ENCODE measurements around the gene PCDHGB1. TPM values are rescaled to one million over a fixed set of nuclear protein-coding genes. Genes with fewer than 3 reads are reported as not detected.

The PCDHGB1 gene
- total RNA-seq, 1 experiment from 2014 or later = 0.15 TPM

- TF ChIP-seq POLR2A (IDR thresholded peaks at IDR 0.05; ENCODE audit: borderline replicate concordance, extremely low read depth, insufficient read depth, insufficient read length) (no peak), ZNF274 (IDR thresholded peaks at IDR 0.05; ENCODE audit: low read depth, low read length) (no peak), TCF7L2 (IDR thresholded peaks at IDR 0.05; ENCODE audit: borderline replicate concordance, extremely low read depth, insufficient read depth, insufficient read length) (no peak), REST (IDR thresholded peaks at IDR 0.05; ENCODE audit: low read depth) (no peak), SP1 (IDR thresholded peaks at IDR 0.05; ENCODE audit: low read depth) (no peak), CTCF (IDR thresholded peaks at IDR 0.05 in 2 of 3, conservative IDR thresholded peaks at IDR 0.05 in 1 of 3; ENCODE audit: borderline replicate concordance in 1 of 3, insufficient read depth in 1 of 3, low read depth in 2 of 3, low read length in 2 of 3) (peak; percentile 32 to 58 (median 48); a peak in 4 of 6 replicates), FOSL1 (IDR thresholded peaks at IDR 0.05; ENCODE audit: low read depth) (no peak), RAD21 (IDR thresholded peaks at IDR 0.05; ENCODE audit: low read depth) (peak; percentile 42)
Observed at GRCh38 chr5:141354900-141355469, 5.1 kb downstream of the PCDHGB1 start, which contains the start of gene PCDHGA4. PCDHGA4 (plus strand) TSS chr5:141355021; CDS start chr5:141355108, 87 bp downstream.

More at GRCh38 chr5:141354900-141355469, 5.1 kb downstream of the PCDHGB1 start, which contains the start of gene PCDHGA4:
- Histone ChIP-seq H3K9ac (ENCODE audit: low read length) (no peak within 1 kb of the TSS), H3K27me3 (ENCODE audit: insufficient read depth, low read length) (no peaks in the 10 kb centered on the region), H3K27ac (ENCODE audit: low read depth, low read length) (no peak within 1 kb of the TSS), H3K9me2 (ENCODE audit: insufficient read depth) (no peaks in the 10 kb centered on the region), H2AFZ (ENCODE audit: low read depth, low read length, poor library complexity, severe bottlenecking) (no peak within 1 kb of the TSS), H3K4me2 (ENCODE audit: low read length) (no peak within 1 kb of the TSS), H4K20me1 (ENCODE audit: insufficient read depth) (no peaks in the 10 kb centered on the region), H3K4me1 (ENCODE audit: control insufficient read depth in 1 of 2, insufficient read depth in 2 of 2, low read length in 2 of 2) (no peaks in the 10 kb centered on the region), H3K4me3 (replicated peaks in 1 of 2; ENCODE audit: low read depth in 1 of 2, low read length in 2 of 2) (no peak within 1 kb of the TSS), H3K9me3 (ENCODE audit: control insufficient read depth in 1 of 2, insufficient read depth in 1 of 2, low read depth in 1 of 2, low read length in 2 of 2) (no peaks in the 10 kb centered on the region; a peak in 1 of 4 replicates), H3K36me3 (ENCODE audit: control insufficient read depth in 1 of 2, insufficient read depth in 2 of 2, low read length in 2 of 2) (no peaks in the 10 kb centered on the region), H3K79me2 (ENCODE audit: insufficient read depth, low read length) (no peaks in the 10 kb centered on the region)
- no peak for DNase-seq (ENCODE audit: low read depth, low spot score)
- ChIA-PET CTCF (no interaction called here), RAD21 (ENCODE audit: low non-redundant PET in 1 of 2, low total read pairs in 2 of 2, uncharacterized antibody in 2 of 2, unreplicated experiment in 2 of 2) (no interaction called here), POLR2A (no interaction called here)
- ATAC-seq = no peak
- no TSS peak for BruUV-seq (replicated peaks)
- intact Hi-C loops (cut with micrococcal nuclease) = no loop called here
